ENCODE data around the gene IL5.
"Not testable (repeated sequence)": the region's sequence is repeated elsewhere in the genome, so short reads cannot be mapped to it uniquely, and the experiment has no call there.

Gene IL5

DNA sequence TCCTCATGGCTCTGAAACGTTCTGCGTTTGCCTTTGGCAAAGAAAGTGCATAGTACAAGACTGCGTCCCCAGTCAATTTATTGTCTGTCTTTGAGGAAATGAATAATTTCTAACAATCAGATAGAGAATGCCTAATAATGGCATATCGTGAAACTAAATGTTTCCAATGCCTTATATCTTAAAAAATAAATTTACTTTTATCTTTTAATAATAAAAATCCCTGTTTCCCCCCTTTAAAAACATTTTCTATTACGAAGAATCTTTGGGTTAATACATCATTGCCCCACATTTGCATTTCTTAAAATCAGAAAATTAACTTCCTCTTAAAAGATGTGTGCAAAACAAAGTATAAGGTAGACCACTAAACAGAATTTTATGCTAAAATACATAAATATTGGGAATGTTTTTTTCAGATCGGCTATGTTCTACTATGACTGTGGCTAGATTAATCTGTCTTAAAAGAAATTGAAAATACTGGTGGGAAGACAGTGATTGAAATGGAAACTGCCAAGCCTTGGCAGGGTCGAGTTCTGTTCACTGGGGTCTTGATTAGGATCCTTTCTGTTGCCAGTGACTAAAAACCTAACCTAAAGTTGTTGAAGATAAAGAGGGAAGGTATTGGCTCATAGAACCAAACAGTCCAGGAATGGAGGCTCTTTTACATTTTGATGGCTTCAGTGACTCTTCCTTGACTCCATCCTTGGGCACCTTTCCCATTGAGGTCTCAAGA lies at the start of gene IL5:
TSS of gene IL5 (minus strand) at position 51 of the 730 bp plus-strand sequence. CDS start at position 7, 44 bp downstream.
- no peak for DNase-seq

DNA sequence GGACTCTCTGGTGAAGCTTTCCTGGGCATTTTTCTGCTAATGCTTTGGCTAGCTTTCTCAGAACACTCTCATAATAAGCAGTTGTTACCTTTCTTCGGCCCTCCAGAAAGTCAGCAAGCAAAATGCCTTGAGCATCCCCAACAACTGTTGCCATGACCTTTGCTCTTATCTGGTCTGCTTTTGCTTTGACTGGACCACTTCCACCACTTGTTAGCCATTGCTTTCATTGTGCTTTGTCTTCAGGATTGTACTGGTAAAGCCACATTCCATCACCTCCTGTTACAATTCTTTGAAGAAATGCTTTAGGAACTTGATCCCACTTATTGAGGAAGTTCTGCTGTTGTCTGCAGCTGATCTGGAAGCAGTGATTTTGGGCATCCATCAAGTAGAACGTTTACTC lies 49.2 kb upstream of the IL5 start:
- DNase-seq: no peak

DNA sequence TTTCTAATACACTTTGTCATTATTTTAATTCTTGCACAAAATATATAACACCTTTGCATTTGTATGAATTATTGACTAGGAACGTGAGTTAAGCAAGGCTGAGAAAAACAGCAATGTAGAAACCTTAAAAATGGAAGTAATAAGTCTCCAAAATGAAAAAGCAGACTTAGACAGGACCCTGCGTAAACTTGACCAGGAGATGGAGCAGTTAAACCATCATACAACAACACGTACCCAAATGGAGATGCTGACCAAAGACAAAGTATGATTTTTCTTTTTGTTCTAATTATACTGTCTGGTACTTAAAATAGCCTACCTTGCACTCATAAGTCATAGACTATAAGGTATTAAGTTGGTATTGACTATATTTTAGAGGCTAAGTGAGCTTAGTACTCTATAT lies 47.8 kb upstream of the IL5 start:
- no peak for DNase-seq

DNA sequence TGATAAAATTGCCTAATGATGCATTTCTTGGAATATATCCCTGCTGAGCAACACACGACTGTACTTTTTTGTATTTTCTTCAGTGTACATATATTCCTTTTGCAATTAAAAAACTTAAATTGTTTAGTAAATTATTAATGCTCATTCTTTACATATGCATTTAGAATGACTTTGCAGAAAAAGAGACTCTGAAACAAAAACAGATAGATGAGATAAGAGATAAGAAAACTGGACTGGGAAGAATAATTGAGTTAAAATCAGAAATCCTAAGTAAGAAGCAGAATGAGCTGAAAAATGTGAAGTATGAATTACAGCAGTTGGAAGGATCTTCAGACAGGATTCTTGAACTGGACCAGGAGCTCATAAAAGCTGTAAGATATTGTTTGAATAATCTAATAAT lies 46.1 kb upstream of the IL5 start:
- DNase-seq: no peak

DNA sequence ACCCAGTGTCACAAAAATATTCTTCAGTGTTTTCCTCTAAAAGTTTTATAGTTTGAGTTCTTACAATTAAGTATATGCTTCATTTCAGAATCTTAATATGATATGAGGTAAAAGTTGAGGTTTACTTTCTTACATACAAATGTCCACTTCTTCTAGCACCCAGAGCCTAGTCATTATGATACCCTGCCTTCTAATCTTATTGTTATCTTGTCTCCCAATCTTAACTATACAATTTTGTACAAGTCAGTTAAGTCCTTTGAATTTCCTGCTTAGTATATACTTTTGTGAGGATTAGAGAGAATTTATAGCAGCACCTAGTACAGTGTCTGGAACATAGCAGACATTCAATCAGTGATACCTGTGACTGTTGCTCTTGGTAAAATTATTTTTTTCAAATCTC lies 42.7 kb upstream of the IL5 start:
- DNase-seq: no peak

DNA sequence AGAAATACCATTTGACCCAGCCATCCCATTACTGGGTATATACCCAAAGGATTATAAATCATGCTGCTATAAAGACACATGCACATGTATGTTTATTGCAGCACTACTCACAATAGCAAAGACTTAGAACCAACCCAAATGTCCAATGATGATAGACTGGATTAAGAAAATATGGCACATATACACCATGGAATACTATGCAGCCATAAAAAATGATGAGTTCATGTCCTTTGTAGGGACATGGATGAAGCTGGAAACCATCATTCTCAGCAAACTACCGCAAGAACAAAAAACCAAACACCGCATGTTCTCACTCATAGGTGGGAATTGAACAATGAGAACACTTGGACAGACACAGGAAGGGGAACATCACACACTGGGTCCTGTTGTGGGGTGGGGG lies 41.2 kb upstream of the IL5 start:
- not testable (repeated sequence) for DNase-seq

DNA sequence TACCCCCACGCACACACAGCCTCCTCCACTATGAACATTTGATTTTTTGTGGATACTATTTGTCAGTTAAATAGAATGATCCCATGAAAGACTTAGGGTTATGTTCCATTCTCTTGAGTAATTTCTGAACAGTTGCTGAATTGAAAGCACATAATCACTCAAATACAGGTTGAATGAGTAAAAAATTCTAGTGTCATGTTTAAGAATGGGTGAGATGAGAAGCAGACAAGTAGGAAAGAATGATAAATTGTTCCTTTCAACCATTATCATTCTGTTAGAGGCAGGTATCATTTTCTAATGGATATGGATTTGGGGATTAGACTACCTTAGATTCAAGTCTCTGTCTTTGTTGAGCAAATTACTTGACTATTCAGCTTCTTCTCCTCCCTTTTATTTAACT lies 32.8 kb upstream of the IL5 start:
- DNase-seq: no peak

DNA sequence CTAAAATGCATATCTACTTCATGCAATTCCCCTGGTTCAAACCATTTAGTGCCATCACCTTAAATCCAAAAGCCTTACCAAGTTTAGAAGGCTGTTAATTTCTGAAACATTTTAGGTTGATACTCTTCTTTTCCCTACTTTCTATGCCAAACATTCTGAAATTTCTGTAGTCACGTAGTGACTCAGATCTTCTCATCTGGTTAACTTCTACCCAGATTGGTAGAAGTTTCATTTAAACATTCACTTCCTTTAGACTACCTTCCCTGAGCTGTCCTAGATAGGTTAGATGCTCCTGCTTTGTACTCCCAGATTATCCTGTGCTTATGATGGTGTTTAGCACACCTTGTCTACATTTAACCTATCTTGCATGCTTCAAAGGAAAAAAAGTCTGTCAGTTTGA lies 23.3 kb upstream of the IL5 start:
- DNase-seq: no peak

DNA sequence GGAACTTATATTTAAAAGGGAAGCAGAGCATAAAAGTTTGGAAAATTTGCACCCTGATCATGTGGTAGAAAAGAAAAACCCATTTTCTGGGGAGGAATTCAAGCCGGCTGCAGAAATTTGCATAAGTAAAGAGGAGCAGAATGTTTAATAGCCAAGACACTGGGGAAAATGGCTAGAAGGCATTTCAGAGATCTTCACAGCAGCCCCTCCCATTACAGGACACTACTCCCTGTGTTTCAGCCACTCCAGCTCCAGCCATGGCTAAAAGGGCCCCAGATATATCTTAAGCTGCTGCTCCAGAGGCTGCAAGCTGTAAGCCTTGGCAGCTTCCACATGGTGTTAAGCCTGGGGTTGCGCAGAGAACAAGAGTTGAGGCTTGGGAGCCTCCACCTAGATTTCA lies 21.2 kb upstream of the IL5 start:
- DNase-seq: not testable (repeated sequence)

DNA sequence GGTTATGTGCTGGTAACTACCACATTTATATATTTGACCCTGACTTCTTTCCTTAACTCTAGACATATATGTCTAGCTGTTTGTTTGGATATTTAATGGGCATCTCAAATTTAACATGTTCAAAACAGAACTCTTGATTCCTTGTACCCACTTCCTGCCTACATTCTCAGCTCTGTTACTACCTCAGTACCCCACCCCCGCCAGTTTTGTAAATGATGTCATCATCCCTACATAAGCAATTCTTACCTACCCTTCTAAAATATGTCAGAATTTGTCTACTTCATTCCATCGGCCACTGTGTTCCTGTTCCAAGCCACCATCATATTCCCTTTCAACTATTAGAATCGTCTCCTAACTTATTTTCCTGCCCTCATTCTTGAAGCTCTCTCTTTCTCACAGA lies 18.3 kb upstream of the IL5 start:
- peak; percentile 7 for DNase-seq

DNA sequence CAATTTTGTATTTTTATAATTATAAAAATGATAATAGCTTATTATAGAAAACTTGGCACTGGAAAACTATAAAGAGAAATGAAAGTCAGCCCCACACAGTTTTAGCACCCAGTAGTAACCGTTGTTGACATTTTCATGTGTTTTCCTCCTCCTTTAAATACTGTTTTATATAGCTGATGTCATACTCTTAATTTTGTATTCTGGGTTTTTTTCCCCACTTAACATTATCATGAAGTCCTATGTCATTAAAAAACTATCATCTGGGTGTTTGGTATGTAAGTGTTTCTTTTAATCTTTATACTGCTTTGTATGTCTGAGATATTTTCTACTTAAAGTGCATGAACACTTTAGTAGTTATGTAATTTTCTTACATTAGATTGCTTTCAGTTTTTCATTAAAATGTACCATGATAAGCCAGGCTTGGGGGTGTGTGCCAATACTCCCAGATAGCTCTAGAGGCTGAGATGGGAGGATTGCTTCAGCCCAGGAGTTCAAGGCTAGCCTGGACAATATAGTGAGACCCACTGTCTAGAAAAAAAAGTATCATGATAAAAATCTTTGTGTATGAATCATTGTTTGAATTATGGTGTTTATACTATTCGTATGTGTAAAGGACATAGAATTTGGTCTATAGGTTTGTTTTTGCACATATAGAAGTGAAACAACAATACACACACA lies 16.2 kb upstream of the IL5 start:
- no peak for DNase-seq

DNA sequence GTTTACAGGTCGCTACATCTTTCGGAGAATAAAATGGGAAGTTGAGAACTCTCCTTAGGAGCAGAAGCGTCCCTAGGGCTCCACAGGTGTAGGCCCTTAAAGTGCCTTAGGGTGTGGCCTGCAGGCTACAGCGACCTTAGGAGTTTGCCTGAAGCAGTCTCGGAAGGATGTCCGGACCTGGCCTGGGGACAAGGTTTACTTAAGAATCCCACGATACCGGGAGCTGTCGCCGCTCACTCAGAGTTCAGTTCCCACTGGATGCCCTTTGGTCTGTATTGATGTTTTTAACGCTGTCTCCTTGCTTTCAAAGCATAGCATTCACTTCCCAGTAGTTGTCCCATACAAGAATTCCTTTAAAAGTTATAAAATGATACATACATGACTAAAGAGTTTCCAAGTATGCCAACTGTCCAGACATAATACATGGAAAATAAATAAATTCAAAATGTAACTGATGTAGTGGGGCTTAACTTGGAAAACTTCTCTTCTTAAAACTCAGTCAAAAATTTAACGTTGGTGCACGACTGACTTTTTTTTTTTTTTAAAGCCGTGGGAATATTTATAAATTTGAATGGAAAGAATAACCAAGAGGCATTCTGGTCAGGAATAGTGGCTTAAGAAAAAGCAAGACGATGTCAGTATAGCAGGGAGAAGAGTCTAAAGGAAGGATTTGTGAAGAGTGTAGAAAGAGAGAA lies 14.3 kb upstream of the IL5 start:
- DNase-seq: peak; percentile 36

DNA sequence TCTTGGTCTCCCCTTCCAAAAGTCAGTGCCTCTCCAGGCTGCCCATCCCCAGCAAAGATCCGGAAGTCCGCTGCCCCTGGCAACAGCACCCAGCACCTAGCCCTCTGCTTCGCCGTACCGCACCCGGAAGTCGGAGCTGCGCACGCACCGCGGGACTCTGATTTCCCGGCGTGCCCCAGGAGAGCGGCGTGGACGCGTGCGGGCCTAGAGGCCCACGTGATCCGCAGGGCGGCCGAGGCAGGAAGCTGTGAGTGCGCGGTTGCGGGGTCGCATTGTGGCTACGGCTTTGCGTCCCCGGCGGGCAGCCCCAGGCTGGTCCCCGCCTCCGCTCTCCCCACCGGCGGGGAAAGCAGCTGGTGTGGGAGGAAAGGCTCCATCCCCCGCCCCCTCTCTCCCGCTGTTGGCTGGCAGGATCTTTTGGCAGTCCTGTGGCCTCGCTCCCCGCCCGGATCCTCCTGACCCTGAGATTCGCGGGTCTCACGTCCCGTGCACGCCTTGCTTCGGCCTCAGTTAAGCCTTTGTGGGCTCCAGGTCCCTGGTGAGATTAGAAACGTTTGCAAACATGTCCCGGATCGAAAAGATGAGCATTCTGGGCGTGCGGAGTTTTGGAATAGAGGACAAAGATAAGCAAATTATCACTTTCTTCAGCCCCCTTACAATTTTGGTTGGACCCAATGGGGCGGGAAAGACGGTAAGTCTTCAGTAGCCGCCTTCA lies 13.6 kb upstream of the IL5 start, which contains the start of gene RAD50:
TSS of gene RAD50 (plus strand) at position 215 of the 715 bp plus-strand sequence. CDS start at position 563, 348 bp downstream.
- peak; percentile 92 for DNase-seq

DNA sequence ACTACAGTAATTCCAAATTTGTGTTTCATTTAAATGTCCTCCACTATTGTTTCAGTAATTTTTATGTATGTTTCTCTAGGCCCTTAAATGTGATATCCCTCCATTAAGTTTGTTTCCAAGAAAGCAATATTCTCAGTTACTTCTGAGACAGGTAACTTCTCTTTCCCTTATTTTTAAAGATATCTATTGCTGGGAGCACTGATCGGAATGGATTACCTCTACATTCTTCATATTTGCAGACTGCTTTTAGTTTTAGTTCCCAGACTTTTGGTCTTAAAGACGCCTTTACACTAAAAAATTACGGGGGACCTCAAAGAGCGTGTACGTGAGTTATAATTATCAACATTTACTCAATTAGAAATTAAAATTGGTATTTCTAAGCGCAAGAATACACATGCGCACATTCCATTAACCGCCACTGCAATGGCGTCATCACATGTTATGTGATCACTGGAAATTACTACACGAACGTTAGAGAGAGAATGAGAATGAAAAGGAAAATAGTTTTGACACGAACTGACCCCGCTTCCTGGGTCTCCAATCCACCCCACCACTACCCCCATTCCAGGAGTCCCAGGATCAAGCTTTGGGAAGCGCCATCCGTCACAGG lies 12.9 kb upstream of the IL5 start:
- DNase-seq: no peak

DNA sequence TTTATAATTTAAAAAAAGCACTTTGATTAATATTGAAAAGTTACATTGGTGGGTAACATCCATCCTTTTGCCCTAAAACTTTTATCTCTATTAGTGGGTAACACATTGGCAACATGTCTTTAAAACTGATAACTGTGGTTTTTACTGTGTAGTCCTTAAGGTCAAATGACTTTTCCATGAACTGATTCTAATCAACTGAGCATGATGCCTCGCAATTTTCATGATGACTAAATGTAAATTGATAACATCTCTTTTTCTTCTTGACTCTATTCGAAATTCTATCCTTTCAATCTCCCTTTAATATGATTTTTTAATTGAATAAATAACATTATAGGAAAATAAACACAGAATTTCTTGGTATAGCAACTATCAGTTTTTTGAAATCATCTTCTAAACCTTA lies 6.3 kb upstream of the IL5 start:
- no peak for DNase-seq

DNA sequence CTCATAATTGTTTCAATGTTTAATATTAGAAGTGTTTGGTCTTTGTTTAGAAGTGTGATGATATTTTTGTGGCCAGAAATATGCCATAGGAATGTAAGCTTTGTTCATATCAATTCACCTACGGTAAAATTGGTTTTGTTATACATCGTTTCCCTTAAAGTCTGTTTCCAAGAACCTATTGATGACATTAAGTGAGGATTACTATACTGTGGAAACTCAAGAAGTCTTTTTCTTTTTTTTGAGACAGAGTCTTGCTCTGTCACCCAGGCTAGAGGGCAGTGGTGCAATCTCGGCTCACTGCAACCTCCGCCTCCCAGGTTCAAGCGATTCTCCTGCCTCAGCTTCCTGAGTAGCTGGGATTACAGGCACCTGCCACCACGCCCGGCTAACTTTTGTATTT lies 5.5 kb upstream of the IL5 start:
- not testable (repeated sequence) for DNase-seq

DNA sequence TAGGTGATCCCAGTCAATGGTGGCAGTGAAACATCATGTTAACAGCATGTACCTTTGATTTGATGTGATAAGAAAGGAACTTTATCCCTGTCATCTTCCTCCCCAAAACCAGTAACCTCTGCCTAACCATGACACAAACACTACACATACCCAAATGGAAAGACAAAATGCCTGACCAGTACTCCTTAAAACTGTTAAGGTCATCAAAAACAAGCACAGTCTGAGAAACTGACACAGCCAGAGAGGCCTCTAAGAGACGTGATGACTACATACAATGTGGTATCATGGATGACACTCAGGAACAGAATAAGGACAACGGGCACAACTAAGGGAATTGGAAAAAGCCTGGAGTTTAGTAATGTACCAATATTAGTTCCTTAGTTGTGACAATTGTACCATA lies 3.9 kb upstream of the IL5 start:
- DNase-seq: no peak

DNA sequence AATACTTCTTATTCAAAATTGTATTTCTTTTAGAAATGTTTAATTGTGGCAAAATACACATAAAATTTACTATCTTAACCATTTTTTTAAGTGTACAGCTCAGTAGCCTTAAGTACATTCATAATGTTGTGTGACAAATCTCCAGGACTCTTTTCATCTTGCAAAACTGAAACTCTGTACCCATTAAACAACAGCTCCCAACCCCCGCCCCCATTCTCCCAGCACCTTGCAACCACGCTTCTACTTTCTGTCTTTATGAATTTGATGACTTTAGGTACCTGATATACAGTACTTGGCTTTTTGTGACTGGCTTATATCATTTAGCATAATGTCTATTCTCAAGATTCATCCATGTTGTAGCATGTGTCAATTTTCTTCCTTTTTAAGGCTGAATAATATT lies 2.8 kb upstream of the IL5 start:
- no peak for DNase-seq

DNA sequence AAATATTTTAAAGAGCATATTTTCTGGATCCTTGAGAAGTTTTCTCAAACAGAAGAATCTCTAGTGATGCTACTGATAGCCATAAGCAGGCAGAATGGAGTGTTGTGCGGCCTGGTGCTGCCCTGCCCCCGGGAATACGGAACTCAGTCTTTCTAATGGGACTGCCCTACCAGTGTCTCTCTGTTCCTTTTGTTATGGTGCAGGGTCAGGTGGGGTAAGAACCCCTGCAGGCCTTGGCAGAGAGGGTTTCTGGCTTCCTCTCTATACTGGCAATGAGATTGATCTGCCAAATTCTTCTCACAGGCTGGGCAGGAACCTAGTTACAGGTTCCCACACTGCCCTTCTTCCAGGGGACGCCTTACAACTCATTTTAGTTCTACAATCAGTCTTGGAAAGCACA lies 2.6 kb downstream of the IL5 start:
- DNase-seq: no peak

DNA sequence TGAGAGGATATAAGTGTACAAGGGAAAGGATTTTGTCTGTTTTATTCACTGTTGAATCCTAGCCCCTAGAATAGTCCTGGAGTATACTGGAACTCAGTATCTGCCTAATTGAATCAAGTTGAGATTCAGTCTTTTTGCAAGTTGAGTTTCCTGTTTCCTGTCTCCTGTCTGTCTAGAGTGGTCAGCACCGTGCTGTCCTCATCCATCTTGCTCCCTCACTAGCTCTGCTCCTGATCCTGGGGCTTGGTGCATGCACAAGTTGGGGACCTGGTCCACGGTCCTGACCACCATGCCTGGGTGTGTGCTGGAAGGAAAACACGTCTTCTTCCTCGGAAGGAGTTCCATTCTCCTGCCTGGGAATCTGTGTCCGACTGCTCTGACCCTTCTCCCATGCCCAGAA lies 3.2 kb downstream of the IL5 start:
- no peak for DNase-seq

DNA sequence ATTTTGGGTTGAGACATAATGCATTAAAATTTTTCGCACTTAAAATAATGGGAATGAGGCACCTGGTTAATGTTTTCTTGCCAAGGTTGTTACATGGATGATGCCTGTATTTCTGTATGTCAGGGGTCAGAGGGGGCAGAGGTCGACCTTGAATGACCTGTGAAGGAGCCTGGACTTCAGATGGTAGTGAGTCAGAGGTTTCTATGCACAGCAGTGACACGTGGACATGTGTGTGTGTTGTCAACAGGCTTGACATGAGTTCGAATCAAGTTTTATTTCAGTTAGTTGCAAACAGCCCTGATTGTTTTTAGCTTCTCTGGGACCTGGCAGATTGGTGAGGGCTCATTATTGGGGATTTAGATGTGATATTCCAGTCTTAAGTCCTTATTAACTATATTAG lies 3.6 kb downstream of the IL5 start:
- DNase-seq: no peak

DNA sequence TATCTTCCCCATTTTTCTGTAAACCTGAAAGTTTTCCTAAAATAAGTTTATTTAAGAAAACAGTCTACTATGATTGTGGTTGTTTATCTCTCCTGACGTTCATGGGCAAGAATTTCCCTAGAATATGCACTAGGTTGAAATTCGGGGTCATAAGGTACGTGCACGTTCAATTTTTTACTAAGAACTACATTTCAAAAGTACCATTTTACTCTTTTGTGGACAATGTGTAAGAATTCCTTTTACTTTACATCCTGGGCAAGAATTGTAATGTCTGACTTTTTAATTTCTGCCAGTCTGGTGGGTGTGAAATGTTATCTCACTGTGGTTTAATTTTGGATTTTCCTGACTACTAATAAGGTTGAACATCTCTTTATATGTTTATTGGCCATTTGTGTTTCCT lies 12.4 kb downstream of the IL5 start:
- DNase-seq: no peak

Measured in CD4-positive, alpha-beta T cell treated with Interleukin-6 for 4 hours (primary cell).